ENCODE data around the gene SPATS2L.

The SPATS2L gene

DNA sequence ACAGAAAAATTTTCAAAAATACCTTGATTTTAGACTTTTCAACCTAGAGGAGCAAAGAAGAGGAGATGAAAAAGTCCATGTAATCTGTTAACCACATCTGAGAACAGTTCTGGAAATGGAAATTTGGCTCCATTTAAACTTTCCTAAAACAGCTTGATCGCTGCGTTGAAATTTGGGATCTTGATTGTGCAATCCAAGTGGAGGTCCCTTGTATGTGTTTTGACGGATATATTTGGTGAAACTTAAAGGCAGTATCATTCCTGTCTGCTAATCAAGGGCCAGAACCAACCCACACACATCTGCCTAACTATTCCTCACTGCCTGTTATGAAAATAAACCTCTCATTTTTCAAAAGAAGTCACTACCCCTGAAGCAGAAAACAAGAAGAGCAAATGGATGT, 46.6 kb downstream of the SPATS2L start:
- no peak for DNase-seq

DNA sequence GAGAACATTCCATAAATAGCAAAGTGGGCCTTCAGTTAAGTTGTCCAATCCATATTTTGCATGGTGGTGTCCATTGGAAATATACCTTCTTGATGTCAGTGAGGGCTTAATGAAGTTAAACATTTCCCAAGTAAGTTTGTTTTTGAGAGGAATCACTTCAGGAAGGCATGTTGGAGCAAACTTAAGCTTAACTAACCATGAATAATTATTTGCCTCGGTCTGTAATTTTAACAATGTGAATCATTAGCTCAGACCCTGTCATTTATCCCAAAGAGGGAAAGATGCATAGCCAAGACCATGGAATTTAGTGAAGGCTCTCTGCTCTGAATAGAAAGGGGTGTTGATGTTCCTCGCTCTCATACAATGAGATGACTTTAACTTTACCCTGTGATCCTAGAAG, 47.4 kb downstream of the SPATS2L start:
- DNase-seq = no peak

DNA sequence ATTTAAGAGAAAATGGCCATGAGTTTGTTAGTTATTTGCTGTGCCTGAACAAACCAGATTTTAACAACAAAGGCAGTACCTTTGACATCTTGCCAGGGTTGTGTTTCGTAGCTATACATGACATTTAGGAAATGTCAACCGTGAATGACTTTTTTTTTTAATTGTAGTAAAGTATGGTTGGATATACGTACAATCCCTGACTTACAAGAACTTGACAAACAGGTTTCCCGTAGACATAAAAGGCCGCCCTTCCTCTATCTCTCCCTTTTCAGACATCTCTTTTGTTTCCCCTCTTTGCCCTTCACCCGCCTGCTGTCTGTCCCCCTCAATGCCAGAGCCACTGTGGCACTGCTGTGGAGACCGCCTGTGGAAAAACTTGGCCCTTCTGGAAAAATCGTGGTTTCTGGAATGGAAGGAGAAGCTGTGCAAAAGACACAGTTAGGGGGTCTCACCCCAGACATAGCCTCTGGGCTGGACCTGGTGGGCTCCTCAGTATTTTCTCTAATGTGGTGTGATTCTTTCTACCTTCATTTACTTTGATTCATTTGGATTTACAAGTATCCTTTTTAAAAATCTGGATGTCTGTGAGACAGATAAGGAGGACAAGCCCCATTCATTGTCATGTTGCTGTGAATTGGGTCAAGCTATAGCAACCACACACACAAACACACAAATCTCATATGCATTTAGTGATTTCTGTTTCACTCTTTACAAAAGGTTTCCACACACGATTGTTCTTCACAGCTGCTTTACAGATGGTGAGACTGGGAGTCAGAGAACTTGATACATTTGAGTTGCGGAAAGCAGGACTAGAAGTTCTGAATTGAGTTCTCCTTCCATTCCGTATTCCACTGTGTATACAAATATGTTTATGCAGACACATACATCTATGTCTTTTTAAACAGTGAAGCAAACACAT, 48.6 kb downstream of the SPATS2L start:
- DNase-seq = no peak

DNA sequence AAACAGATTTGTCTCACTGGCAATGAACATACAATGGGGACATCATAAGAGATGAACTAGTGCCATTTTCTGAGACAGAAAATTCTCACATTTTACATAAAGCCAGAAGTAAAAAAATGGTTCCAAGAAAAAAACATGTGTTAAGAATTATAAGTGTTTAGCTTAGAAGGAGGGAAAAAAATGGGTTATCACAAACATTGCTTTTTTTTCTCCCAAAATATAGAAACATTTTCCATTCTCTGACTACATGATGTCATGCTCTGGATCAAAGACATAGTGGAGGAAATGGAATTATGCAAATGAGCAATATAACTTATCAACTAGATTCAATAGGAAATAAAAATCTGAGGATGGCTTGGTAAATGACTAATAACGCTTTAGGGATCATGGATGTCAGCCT, 49.8 kb downstream of the SPATS2L start:
- DNase-seq = no peak

DNA sequence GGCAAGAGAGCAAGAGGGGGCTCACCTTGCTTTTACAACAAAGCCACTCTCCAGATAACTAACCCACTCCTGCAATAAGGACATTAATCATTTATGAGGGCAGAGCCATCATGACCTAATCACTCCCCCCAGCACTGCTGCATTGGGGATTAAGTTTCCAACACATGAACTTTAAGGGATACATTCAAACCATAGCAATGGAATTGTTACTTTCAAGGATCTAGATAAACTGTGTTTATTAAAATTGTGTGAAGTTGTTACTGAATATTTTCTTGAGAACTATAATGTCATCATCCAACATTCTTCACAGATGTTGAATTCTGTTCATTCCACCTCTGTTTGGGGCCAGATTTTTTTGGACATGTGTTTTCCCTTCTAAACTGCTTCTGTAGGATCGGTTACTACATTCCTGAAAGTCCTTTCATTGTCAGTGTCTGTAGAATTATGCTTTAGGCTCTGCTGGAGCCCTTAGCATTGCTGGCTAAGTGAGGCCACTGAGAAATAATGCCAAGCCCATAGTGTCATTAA, 50.4 kb downstream of the SPATS2L start:
- no peak for DNase-seq

DNA sequence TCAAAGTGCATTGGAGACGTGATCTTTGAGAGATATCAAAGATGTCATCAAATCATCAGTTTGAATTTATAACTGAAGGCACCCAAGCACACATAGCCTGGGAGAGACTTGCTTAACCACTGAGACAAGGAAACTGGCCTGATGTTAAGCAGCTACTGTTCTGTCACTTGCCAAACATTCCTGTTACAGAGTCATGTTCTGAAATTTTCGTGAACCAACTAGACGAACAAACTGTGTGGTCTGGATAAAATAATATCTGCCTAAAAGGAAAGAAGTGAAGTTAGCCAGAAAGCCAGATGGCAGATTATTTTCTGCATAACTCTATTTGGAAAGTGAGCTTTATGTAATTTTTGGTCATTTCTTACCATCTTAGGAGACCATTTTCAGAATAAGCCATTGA, 51.4 kb downstream of the SPATS2L start:
- DNase-seq = no peak

DNA sequence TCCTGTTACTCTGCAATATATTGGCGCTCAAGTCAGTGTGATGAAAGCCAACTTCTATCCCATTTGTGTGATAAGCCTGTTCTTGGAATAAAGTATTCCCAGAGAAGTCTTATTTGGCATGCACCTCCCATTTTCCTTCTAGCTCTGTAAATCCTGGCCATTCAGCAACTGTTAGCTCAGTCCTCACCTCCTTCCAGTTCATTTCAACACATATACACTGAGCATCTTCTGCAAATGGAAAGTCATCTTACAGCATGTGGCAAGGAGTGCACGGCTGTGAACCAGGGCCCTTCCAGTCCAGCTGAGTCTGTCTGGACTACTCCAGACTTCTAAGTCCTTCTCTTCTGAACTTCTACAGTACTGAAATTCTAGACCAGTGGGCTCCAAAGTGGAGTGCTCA, 53.1 kb downstream of the SPATS2L start:
- DNase-seq = no peak

DNA sequence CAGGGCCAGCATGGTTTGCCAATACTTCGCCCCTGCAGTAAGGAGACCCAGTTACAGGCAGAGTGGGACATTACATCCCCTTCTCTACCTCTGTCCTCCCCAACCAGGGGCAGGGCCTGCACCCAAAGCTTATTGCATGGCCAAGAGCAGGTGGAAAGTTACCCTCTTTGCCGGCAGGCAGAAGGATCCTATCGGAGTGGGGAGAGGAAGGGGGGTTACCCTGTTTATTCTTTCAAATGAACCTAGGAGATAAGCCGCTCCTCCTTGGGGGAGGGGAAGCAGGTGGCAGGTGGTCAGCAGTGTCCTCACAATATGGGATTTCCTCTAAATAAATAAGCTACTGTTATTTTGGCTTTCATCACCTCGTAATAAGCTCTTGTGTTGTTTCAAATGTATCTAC, 53.9 kb downstream of the SPATS2L start:
- DNase-seq = no peak

DNA sequence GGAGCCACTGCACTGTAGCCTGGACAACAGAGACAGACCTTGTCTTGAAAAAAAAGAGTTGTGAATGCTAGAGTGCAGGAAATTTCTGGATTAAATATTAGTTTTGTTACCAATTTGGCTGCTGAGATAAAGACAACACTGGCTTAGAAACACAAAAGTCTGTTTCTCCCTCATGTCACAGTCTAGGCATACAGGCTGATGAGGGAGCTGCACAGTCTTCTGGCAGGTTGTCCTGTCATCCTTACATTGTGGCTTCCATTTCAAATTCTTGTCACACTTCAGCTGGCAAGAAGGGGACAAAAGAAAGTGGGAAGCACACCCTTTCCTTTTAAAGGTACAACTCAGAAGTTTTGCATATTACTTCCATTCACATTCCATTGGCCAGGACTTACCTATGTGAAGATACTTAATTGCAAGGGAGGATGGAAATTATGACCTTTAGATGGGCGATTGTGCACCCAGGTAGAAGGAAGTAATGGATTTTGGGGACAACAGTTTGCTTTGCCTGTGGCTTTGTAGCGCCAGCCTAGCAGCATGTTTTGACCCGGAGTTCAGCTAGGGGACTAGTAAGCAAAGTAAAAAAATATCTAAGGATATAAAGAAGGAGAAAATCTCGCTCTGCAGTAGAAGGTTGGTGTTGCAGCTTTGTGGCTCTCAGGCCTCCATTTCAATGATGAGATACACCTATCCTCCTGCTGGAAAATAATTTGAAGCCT, 55.9 kb downstream of the SPATS2L start:
- no peak for DNase-seq

DNA sequence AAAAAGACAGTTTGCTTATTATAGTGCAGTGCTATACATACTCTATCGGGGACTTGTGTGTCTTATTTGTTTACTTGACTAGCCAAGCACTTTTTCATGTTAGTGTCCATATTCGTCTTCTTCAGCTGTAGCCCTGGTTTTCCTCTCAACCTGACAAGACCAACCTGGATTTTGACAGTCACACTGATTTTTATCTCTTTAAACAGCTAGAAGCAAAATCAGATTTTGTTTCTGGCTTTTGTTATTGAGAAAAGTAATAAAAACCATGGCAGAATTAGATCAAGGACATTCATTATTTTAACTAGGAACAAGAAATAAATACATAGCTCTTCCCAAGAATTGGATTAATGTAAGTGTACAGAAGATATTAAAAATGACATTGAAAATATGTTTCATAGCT, 56.8 kb downstream of the SPATS2L start:
- no peak for DNase-seq

DNA sequence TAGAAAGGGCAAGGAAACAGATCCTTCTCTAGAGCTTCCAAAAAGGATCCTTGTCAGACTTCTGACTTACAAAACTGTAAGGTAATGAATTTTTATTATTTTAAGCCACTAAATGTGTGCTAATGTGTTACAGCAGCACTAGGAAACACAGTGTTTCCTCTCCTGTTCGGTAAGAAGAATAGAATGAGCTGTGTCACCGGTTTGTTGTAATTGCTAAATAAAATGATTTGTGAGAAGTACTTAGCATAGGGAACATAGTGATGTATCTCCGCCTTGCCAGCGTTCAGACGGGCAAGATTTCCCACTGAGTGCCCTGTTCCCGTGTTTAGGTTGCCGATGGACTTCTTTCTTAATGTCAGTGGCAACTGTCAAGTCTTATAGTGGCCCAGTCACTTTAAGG, 57.6 kb downstream of the SPATS2L start:
- no peak for DNase-seq

DNA sequence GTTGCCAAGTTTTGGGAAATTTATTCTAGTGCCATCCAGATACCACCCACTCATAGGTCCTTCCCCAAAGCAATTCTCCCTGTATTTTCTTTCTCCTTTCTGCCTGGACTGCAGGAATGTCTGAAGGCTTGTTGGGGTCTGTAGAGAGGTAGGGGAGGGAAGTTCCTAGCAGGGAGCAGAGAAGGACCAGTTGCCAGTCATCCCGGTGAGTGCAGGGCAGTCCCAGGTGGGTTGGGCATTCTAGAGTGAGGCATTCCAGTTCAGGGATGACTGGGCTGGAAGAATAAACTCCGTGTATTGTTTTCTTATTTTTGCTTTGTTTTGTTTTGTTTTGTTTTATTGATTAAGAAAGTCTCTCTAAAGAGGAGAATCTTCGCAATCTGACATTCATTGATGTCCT, 58.1 kb downstream of the SPATS2L start:
- DNase-seq = no peak

DNA sequence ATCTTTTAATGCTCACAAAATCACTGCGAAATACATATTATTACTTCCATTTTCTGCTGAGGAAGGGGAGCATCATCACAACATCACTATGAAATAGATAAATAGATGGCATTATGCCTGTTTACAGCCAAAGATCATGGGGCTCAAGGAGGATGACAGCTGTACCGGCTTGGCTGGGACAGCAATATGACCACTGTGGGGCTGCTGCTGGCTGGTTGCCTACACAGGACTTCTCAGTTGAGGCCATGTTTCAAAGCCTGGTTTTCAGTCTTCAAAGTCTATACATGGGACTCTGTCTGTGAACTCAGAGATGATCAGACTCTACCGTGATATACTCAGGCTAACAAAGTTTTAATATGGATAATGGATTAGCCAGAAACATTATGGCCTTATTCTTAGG, 58.7 kb downstream of the SPATS2L start:
- no peak for DNase-seq

DNA sequence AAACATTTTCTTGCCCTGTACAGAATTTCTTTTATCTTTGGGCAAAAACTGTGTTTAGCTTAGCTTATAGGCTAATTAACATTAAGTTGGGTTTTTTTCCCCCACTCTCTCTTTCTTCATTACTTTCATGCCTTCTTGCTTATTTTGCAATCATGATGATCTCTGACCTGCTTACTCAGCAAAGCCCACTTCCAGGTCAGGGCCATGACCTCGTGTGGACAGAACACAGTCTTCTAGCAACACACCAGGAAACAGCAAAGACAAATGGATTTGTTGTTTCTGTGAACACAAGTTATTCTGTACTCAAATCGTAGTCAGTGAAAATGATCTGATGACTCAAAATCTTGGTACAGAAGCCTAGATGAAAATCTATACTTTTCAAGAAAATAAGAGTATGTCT, 60.7 kb downstream of the SPATS2L start:
- no peak for DNase-seq

DNA sequence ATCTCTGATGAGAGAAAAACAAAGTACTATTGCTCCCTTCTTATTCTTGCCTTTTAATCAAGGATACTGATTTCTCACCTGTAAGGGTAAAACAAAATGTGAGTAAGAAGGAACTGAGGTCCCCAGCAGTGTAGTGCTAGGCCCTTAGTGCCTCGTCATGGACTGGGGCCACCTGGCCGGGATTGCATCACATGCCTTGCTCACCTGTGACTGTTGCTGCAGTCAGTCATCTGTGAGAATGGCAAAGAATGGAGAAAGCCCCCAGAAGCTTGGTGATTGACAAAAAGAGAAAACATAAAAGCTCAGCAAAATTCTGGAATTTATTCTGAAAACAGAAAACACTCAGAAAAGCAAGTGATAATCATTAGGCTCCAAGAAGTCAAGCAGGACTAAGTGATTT, 63.4 kb downstream of the SPATS2L start:
- DNase-seq = no peak

DNA sequence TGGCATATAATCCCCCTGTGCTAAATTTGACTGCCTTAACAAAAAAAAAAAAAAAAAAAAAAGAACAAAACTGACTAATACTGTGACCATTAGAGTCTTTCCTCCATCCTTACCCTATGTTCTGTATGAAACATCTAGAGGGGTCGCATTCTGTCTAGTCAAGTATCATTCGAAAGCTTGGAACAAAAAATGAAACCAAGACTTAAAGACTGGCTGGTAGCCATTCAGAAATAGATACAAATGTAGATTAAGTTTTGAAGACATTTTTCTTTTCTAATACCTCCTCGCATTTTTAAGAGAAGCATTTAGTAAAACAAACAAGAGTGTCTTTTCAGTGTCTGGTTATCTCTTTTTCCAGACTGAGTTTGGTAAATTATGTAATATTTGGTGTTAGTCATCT, 66.7 kb downstream of the SPATS2L start:
- no peak for DNase-seq

DNA sequence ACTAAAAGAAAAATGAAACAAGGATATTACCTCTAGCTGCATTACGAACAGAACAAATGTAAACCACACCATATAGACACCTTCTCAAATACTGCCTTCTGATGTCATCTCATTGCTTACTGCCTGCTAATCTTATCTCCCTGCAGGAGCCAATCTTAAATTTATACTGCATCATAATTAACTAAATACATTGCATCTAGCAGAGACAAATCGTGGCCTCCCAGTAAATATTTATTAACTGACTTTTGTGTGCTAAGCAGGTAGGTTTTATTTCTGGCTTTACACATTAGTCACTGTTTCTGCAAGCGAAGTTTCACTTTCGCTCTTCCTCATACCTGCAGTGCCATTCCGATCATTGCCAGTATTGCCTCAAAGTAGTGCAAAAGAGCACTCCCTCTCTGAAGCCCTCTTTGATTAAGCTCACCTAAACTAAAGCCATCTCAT, 67.5 kb downstream of the SPATS2L start:
- DNase-seq = no peak

DNA sequence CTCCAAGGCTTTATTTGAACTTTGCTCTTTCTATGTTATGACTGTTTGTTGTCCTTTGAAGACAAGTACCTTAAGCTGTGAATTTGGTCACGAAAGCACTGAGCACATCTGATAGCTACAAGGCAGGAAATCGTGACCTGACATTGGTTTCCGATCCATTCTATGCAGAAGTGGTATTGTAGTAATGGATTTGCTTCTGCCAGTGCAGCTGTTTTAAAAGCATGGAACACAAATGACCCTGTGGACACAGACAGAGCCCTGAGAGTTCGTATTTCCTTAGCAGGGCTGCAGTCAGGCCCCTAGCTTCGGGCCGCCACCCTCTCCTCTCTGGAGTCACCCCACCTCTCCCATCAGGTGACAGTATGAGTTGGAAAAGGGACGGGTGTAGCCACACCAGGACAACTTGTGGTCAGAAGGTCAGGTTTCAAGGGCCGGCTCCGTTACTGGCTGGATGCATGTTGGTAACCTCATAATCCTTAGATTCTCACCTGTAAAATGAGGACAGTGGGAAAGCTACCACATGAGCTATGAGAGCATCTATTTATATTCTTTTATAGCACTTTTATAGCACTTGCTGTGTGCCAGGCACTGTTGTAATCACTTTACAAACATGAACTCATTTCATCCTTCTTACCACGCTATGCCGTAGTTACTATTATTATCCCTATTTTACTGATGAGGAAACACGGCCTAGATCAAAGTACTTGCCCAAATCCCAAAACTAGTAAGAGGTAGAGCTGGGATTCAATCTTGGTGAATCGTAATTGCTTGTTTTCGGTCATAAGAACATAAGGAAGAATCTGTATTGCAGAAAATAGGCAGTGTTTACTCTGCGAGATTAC, 70.2 kb downstream of the SPATS2L start:
- DNase-seq = no peak

DNA sequence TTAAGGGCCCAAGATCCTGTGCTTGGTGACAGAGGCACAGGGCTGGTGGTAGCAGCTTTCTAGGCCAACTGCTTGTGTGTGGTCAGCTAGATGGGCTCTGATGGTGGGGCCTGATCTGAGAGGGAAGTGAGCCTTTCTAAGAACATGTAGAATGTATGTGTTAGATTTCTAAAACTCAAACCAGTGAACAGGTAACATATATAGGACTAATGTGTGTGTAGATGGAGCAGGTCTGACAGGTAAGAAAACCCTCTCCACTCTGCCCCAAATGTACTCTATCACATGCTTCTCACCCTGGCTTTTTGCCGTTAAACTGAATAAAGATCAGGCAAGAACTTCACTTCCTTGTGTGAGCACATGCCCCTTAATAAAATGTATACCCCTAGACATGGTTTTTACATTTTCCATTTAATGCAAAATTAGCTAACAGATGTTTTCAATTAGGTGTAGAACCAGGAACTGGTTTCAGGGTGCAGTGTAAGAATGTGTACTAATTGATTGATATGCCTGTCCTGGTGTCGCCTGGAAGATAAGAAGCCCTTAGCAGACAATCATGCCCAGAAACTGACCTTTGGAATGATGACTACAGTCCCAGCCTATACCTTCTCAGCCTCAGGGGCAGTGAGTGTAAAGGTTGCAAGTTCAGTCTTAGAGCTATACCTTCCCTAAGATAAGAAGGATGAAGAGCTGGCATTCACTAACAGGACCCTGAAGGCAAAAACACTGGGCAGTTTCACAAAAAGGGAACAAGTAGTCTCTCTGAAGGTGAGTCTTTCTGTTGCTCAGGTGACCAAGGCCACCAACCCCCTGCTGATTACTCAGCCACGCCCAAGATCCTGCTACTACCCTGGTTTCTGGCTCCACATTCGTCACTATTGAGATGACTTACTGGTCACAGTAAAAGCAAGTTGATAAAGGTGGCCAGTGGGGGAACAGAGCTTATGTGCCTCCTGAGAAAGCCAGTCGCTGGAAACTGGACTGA, 71.2 kb downstream of the SPATS2L start:
- DNase-seq = no peak

DNA sequence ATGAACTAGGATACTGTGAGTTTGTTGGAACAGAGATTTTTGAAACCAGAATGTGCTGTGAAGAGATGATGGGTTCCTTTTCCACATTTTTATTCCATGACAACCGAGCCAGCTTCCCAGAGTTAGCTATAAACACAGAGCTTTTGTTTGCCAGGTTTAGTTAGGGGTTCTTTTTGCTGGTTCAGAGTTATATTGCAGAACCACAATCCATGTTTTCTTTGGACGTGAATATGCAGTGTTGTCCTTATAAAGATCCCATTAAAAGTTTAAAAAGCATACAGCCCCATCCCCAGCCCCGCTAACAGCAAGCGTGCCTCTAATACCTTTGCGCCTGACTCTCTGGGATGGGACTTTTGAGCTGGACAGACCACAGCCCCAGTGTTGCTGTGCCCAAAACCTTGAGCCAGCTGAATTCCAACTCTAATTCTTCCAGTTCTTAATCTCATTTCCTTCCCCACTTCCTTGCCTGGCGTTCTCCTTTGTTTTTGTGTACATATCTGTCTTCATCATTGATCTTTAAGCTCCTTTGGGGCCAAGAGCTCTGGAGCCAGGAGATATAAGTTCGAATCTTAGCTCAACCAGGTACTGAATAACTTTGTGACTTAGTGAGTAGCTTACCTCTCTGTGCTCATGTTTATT, 72.3 kb downstream of the SPATS2L start:
- DNase-seq = no peak

DNA sequence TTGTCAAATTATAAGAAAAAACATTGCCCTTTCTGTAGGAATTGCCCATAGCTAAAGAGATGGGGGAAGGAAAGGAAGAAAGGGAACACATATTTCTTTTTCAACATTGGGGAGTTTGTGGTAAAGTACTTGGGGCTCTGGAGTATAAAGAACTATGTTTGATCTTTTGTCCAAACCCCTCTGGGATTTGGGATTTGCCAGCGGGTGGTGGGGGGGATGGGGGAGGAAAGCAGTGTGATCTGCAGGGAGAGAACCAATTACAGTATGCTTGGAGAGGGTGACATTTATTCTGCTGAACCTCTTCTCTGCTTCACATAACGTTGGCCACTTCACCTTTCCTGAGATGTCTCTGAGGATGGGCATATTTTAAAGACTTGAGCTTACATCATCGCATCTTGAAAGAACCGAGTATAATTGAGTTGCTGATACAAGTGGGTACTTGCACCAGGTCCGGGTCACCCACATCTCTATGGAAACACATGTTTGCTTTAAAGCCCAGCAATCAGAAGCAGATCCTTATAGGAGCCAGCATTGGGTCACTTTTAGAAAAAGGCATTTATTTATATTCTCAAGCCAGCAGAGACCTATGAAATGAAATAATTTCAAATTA, 73.1 kb downstream of the SPATS2L start:
- DNase-seq = no peak

All from activated gamma-delta T cell (primary cell).